ENCODE results near the gene GCAT. TPM values are rescaled to one million over a fixed set of nuclear protein-coding genes. Genes with fewer than 3 reads are reported as not detected.

Gene GCAT
- total RNA-seq, 2 experiments from 2014 or later: 13.2 to 14.1 TPM

- peak overlapping the region; percentile 84 for H3K4me3 Mint-ChIP-seq
- CTCF ChIA-PET: interaction anchor here (0.6 to 3.5 kb wide), 6 partner anchors 9 to 219 kb away, joined by 3 to 32 read pairs (median 6); no protein-coding TSS in a partner anchor
- no peak for DNase-seq
- H3K27ac Mint-ChIP-seq: peak overlapping the region; percentile 85
- peaks cover 42% of the 10 kb centered on the region for H3K4me1 Mint-ChIP-seq
- no peaks in the 10 kb centered on the region for H3K27me3 Mint-ChIP-seq
- POLR2A ChIA-PET: interaction anchor here (0.8 to 2.1 kb wide), 11 partner anchors 8 to 603 kb away, joined by 3 to 9 read pairs (median 4); partner anchors contain the start of genes GCAT, GGA1 and MICALL1
- peaks cover 37% of the 10 kb centered on the region for H3K36me3 Mint-ChIP-seq (ENCODE audit: low read depth)
- no peaks in the 10 kb centered on the region for H3K9me3 Mint-ChIP-seq
Observed at GRCh38 chr22:37844904-37845329, 37.2 kb downstream of the GCAT start.

GRCh38 chr22:37846433-37846832, 38.7 kb downstream of the GCAT start:
- ChIA-PET POLR2A (no interaction called here), CTCF (interaction anchor here (2.1 kb wide), 1 partner anchor 17 kb away, joined by 8 read pairs; no protein-coding TSS in a partner anchor)
- peaks cover 56% of the 10 kb centered on the region for H3K4me1 Mint-ChIP-seq
- no peaks in the 10 kb centered on the region for H3K9me3 Mint-ChIP-seq
- DNase-seq: no peak
- H3K4me3 Mint-ChIP-seq: no peak overlapping the region
- no peaks in the 10 kb centered on the region for H3K27me3 Mint-ChIP-seq
- H3K36me3 Mint-ChIP-seq (ENCODE audit: low read depth): peaks cover 46% of the 10 kb centered on the region
- no peak overlapping the region for H3K27ac Mint-ChIP-seq

GRCh38 chr22:37848587-37849088, 40.9 kb downstream of the GCAT start:
- CTCF ChIA-PET: interaction anchor here (1.4 to 1.7 kb wide), 2 partner anchors 15 to 31 kb away, joined by 3 to 6 read pairs; no protein-coding TSS in a partner anchor
- DNase-seq: peak; percentile 44
- H3K4me3 Mint-ChIP-seq: peak overlapping the region; percentile 84
- H3K27ac Mint-ChIP-seq: peak overlapping the region; percentile 95
- POLR2A ChIA-PET: interaction anchor here (1.0 to 2.5 kb wide), 7 partner anchors 8 to 333 kb away, joined by 3 to 11 read pairs (median 4); partner anchors contain the start of gene PLA2G6
- peaks cover 54% of the 10 kb centered on the region for H3K4me1 Mint-ChIP-seq
- H3K27me3 Mint-ChIP-seq: no peaks in the 10 kb centered on the region
- no peaks in the 10 kb centered on the region for H3K9me3 Mint-ChIP-seq
- peaks cover 52% of the 10 kb centered on the region for H3K36me3 Mint-ChIP-seq (ENCODE audit: low read depth)

GRCh38 chr22:37849089-37849751, 41.5 kb downstream of the GCAT start, which contains the start of gene EIF3L:
TSS of gene EIF3L (plus strand) at chr22:37849419. CDS start at chr22:37849450, 31 bp downstream.
- no peaks in the 10 kb centered on the region for H3K27me3 Mint-ChIP-seq
- DNase-seq: peak; percentile 91
- peak within 1 kb of the TSS; percentile 84 for H3K4me3 Mint-ChIP-seq
- no peaks in the 10 kb centered on the region for H3K9me3 Mint-ChIP-seq
- ChIA-PET POLR2A (interaction anchor here (1.0 to 2.5 kb wide), 7 partner anchors 8 to 333 kb away, joined by 3 to 11 read pairs (median 4); partner anchors contain the start of gene PLA2G6), CTCF (interaction anchor here (1.1 to 1.7 kb wide), 4 partner anchors 14 to 222 kb away, joined by 3 to 14 read pairs (median 4); no protein-coding TSS in a partner anchor)
- peaks cover 58% of the 10 kb centered on the region for H3K4me1 Mint-ChIP-seq
- peak within 1 kb of the TSS; percentile 95 for H3K27ac Mint-ChIP-seq
- H3K36me3 Mint-ChIP-seq (ENCODE audit: low read depth): peaks cover 58% of the 10 kb centered on the region

- Mint-ChIP-seq H3K9me3 (no peaks in the 10 kb centered on the region), H3K27ac (no peak overlapping the region), H3K36me3 (ENCODE audit: low read depth) (peaks cover 66% of the 10 kb centered on the region), H3K4me1 (peaks cover 59% of the 10 kb centered on the region), H3K27me3 (no peaks in the 10 kb centered on the region), H3K4me3 (peak overlapping the region; percentile 84)
- ChIA-PET CTCF (interaction anchor here (1.5 to 1.7 kb wide), 2 partner anchors 13 to 33 kb away, joined by 6 to 14 read pairs; no protein-coding TSS in a partner anchor), POLR2A (interaction anchor here (1.7 kb wide), 1 partner anchor 24 kb away, joined by 4 read pairs; no protein-coding TSS in a partner anchor)
- DNase-seq: no peak
Observed at GRCh38 chr22:37850801-37851200, 43.1 kb downstream of the GCAT start.

- ChIA-PET POLR2A (interaction anchor here (1.6 kb wide), 1 partner anchor 8 kb away, joined by 5 read pairs; the partner anchor contains the start of gene ANKRD54), CTCF (interaction anchor here (1.1 to 2.0 kb wide), 2 partner anchors 10 to 11 kb away, joined by 3 to 15 read pairs; no protein-coding TSS in a partner anchor)
- no peak overlapping the region for H3K27ac Mint-ChIP-seq
- no peak for DNase-seq
- H3K4me1 Mint-ChIP-seq: peaks cover 59% of the 10 kb centered on the region
- no peaks in the 10 kb centered on the region for H3K27me3 Mint-ChIP-seq
- H3K9me3 Mint-ChIP-seq: no peaks in the 10 kb centered on the region
- H3K36me3 Mint-ChIP-seq (ENCODE audit: low read depth): peaks cover 70% of the 10 kb centered on the region
- H3K4me3 Mint-ChIP-seq: no peak overlapping the region
Observed at GRCh38 chr22:37852418-37852817, 44.7 kb downstream of the GCAT start.

GRCh38 chr22:37854946-37855345, 47.2 kb downstream of the GCAT start:
- DNase-seq: no peak
- no peak overlapping the region for H3K27ac Mint-ChIP-seq
- H3K4me1 Mint-ChIP-seq: peaks cover 42% of the 10 kb centered on the region
- H3K9me3 Mint-ChIP-seq: no peaks in the 10 kb centered on the region
- CTCF ChIA-PET: interaction anchor here (1.0 to 13.0 kb wide), 4 partner anchors 9 to 79 kb away, joined by 3 to 141 read pairs (median 7); no protein-coding TSS in a partner anchor
- H3K27me3 Mint-ChIP-seq: no peaks in the 10 kb centered on the region
- H3K4me3 Mint-ChIP-seq: no peak overlapping the region
- POLR2A ChIA-PET: interaction anchor here (1.4 to 1.6 kb wide), 2 partner anchors 10 to 47 kb away, joined by 3 to 4 read pairs; partner anchors contain the start of genes ANKRD54 and GCAT
- peaks cover 65% of the 10 kb centered on the region for H3K36me3 Mint-ChIP-seq (ENCODE audit: low read depth)

- POLR2A ChIA-PET: interaction anchor here (1.4 to 1.6 kb wide), 2 partner anchors 11 to 48 kb away, joined by 3 to 4 read pairs; partner anchors contain the start of genes ANKRD54 and GCAT
- peaks cover 38% of the 10 kb centered on the region for H3K4me1 Mint-ChIP-seq
- H3K9me3 Mint-ChIP-seq: no peaks in the 10 kb centered on the region
- no peak for DNase-seq
- CTCF ChIA-PET: interaction anchor here (1.0 to 13.0 kb wide), 4 partner anchors 8 to 79 kb away, joined by 3 to 141 read pairs (median 7); no protein-coding TSS in a partner anchor
- H3K4me3 Mint-ChIP-seq: no peak overlapping the region
- H3K27me3 Mint-ChIP-seq: no peaks in the 10 kb centered on the region
- H3K36me3 Mint-ChIP-seq (ENCODE audit: low read depth): peaks cover 66% of the 10 kb centered on the region
- no peak overlapping the region for H3K27ac Mint-ChIP-seq
Observed at GRCh38 chr22:37855462-37855861, 47.7 kb downstream of the GCAT start.

- POLR2A ChIA-PET: interaction anchor here (0.9 to 1.6 kb wide), 2 partner anchors 17 to 38 kb away, joined by 3 to 4 read pairs; partner anchors contain the start of genes ANKRD54 and GALR3
Observed at GRCh38 chr22:37860796-37861421, 53.2 kb downstream of the GCAT start.

GRCh38 chr22:37862570-37863325, 55.0 kb downstream of the GCAT start:
- DNase-seq: no peak
- no peak overlapping the region for H3K4me3 Mint-ChIP-seq
- POLR2A ChIA-PET: interaction anchor here (0.6 to 3.1 kb wide), 4 partner anchors 13 to 1438 kb away, joined by 3 to 11 read pairs (median 3); partner anchors contain the start of genes ANKRD54 and EIF3L
- no peaks in the 10 kb centered on the region for H3K27me3 Mint-ChIP-seq
- H3K36me3 Mint-ChIP-seq (ENCODE audit: low read depth): peaks cover 53% of the 10 kb centered on the region
- H3K4me1 Mint-ChIP-seq: peaks cover 2% of the 10 kb centered on the region
- H3K9me3 Mint-ChIP-seq: no peaks in the 10 kb centered on the region
- no peak overlapping the region for H3K27ac Mint-ChIP-seq
- CTCF ChIA-PET: interaction anchor here (0.6 to 13.0 kb wide), 38 partner anchors 7 to 312 kb away, joined by 3 to 141 read pairs (median 4); partner anchors contain the start of genes ANKRD54, C22orf23, GALR3 and GCAT

More at GRCh38 chr22:37860796-37861421, 53.2 kb downstream of the GCAT start:
- DNase-seq: no peak
- peaks cover 57% of the 10 kb centered on the region for H3K36me3 Mint-ChIP-seq (ENCODE audit: low read depth)
- CTCF ChIA-PET: interaction anchor here (0.7 to 13.0 kb wide), 4 partner anchors 8 to 226 kb away, joined by 3 to 141 read pairs (median 10); no protein-coding TSS in a partner anchor
- H3K27me3 Mint-ChIP-seq: no peaks in the 10 kb centered on the region
- H3K4me3 Mint-ChIP-seq: no peak overlapping the region
- H3K27ac Mint-ChIP-seq: no peak overlapping the region
- no peaks in the 10 kb centered on the region for H3K9me3 Mint-ChIP-seq
- H3K4me1 Mint-ChIP-seq: peaks cover 4% of the 10 kb centered on the region

GRCh38 chr22:37865510-37865909, 57.8 kb downstream of the GCAT start:
- Mint-ChIP-seq H3K27ac (no peak overlapping the region), H3K36me3 (ENCODE audit: low read depth) (peaks cover 51% of the 10 kb centered on the region), H3K27me3 (no peaks in the 10 kb centered on the region), H3K9me3 (no peaks in the 10 kb centered on the region), H3K4me3 (no peak overlapping the region), H3K4me1 (no peaks in the 10 kb centered on the region)
- ChIA-PET CTCF (interaction anchor here (0.5 to 13.0 kb wide), 5 partner anchors 10 to 98 kb away, joined by 3 to 141 read pairs (median 4); no protein-coding TSS in a partner anchor), POLR2A (interaction anchor here (1.0 to 1.1 kb wide), 2 partner anchors 21 to 31 kb away, joined by 3 read pairs; partner anchors contain the start of gene ANKRD54)
- no peak for DNase-seq

Data from activated CD4-positive, alpha-beta memory T cell treated with anti-CD3 and anti-CD28 coated beads, Interleukin-2, amount 10 ng/mL, durations not matched to agents 7 days and 5 days (primary cell).